PFSK-1 (cell line): Measurements from ENCODE around the gene TRAPPC12.

ENCODE experiments used
- FOXP2 ChIP-seq: optimal IDR thresholded peaks from 2 replicates; pipeline ENCODE3; 2011; ENCODE audit warnings: borderline replicate concordance, control low read depth, inconsistent platforms; ENCODE audit not compliant: insufficient read depth; ENCODE audit errors: extremely low read length, extremely low read depth
- POLR2AphosphoS5 ChIP-seq: IDR thresholded peaks from 2 replicates; pipeline ENCODE4 v1.6.1; 2012; ENCODE audit warnings: low read depth, mild to moderate bottlenecking, control low read depth, low read length, moderate library complexity
- SIN3A ChIP-seq: IDR thresholded peaks from 2 replicates; pipeline ENCODE4 v1.6.1; 2012; ENCODE audit warnings: mild to moderate bottlenecking, low read length, moderate library complexity, borderline replicate concordance; ENCODE audit not compliant: insufficient read depth
- TAF1 ChIP-seq: IDR thresholded peaks from 2 replicates; pipeline ENCODE4 v1.6.1; 2012; ENCODE audit warnings: low read length, control low read depth, borderline replicate concordance; ENCODE audit not compliant: insufficient read depth
- TF ChIP-seq, protein P1 (sequence below), 2 experiments: IDR thresholded peaks; 2 replicates each; pipeline versions ENCODE4 v1.6.1 to v1.8.0; 2011 to 2012; ENCODE audit warnings: low read depth in 2 of 2, low read length in 2 of 2, control low read depth in 1 of 2, inconsistent platforms in 1 of 2, mild to moderate bottlenecking in 1 of 2, moderate library complexity in 1 of 2; ENCODE audit not compliant: insufficient read depth in 1 of 2

TRAPPC12 gene

GRCh38 chr2:3433339-3433699 is 53.8 kb downstream of the TRAPPC12 start:
- TF ChIP-seq TAF1, result no peak
- no peak for TF ChIP-seq POLR2AphosphoS5
- no peak for TF ChIP-seq SIN3A
- TF ChIP-seq FOXP2, result no peak
- TF ChIP-seq, protein P1, sequence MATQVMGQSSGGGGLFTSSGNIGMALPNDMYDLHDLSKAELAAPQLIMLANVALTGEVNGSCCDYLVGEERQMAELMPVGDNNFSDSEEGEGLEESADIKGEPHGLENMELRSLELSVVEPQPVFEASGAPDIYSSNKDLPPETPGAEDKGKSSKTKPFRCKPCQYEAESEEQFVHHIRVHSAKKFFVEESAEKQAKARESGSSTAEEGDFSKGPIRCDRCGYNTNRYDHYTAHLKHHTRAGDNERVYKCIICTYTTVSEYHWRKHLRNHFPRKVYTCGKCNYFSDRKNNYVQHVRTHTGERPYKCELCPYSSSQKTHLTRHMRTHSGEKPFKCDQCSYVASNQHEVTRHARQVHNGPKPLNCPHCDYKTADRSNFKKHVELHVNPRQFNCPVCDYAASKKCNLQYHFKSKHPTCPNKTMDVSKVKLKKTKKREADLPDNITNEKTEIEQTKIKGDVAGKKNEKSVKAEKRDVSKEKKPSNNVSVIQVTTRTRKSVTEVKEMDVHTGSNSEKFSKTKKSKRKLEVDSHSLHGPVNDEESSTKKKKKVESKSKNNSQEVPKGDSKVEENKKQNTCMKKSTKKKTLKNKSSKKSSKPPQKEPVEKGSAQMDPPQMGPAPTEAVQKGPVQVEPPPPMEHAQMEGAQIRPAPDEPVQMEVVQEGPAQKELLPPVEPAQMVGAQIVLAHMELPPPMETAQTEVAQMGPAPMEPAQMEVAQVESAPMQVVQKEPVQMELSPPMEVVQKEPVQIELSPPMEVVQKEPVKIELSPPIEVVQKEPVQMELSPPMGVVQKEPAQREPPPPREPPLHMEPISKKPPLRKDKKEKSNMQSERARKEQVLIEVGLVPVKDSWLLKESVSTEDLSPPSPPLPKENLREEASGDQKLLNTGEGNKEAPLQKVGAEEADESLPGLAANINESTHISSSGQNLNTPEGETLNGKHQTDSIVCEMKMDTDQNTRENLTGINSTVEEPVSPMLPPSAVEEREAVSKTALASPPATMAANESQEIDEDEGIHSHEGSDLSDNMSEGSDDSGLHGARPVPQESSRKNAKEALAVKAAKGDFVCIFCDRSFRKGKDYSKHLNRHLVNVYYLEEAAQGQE (IDR thresholded peaks at IDR 0.05; ENCODE audit: insufficient read depth in 1 of 2, low read depth in 2 of 2, low read length in 2 of 2), result no peak

DNA sequence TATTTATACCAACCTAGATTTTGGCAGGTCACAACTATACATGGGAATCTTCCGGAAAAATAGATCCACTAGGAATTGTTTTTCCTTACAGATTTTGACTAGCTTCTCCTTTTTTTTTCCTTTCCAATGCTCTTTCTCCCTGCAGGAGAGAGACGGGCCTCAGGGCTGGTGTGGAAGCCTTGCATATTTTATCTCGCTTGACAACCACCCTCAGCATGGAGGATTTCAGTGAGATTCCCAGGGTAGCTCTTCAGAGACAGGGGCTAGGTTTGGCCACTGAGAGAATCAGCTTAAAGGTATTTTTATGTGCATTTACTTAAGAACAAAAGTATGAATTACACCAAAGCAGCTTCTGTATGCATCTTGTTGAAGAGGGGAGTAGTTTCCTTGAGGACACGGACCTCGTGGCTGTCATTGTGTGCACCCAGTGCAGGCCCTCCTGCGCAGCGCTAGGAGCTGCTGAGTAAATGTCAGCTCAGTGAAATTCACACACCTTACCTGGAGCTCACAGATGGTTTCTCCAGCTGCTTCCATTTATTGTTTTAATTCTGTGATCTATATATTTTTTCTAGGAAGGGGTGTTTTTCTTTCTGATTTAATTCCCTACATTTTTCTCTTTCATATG is 54.4 kb downstream of the TRAPPC12 start:
- TF ChIP-seq, protein P1 (IDR thresholded peaks at IDR 0.05; ENCODE audit: insufficient read depth in 1 of 2, low read depth in 2 of 2, low read length in 2 of 2), result no peak
- no peak for TF ChIP-seq FOXP2
- TF ChIP-seq POLR2AphosphoS5, result no peak
- TF ChIP-seq SIN3A, result no peak
- TF ChIP-seq TAF1, result no peak

DNA sequence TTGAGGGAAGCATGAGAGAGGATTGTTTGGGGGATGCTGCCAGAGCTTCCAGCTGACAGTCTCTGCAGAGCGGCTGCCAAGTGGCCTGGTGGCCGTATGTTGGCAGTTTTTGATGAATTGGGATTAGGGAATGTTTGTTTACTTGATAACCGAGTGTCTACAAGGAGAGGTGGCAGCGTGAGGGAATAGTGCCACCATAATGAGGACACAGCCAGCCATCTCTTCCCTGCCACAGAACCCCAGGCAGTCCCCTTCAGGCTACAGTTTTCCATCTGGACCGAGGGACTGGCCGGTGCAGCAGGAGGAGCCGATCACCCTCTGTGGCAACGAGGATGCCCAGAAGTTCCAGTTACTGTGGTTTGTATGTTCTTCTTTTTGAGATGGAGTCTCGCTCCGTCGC is 55.2 kb downstream of the TRAPPC12 start:
- TF ChIP-seq TAF1, result no peak
- TF ChIP-seq, protein P1 (IDR thresholded peaks at IDR 0.05; ENCODE audit: insufficient read depth in 1 of 2, low read depth in 2 of 2, low read length in 2 of 2), result no peak
- TF ChIP-seq FOXP2, result no peak
- TF ChIP-seq POLR2AphosphoS5, result no peak
- no peak for TF ChIP-seq SIN3A

DNA sequence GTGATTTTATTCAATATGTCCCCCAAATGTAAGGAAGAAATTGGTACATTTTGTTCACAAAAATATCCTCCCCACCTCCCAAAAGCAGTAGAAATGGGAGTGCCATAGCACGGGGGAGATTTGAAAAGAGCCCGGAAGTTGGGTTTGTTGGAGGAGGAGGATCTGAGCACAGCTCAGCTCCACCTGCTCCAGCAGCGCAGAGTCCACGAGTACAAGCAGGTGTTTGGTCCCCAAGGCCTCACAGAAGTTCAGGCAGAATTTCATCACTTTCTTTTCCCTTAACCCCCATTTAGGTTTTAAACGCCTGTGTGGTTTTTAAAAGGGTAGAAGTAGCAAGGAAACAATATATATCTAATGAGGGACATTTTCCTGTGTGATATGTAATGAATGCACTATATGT is 56.0 kb downstream of the TRAPPC12 start:
- no peak for TF ChIP-seq SIN3A
- TF ChIP-seq POLR2AphosphoS5, result no peak
- TF ChIP-seq TAF1, result no peak
- TF ChIP-seq, protein P1 (IDR thresholded peaks at IDR 0.05; ENCODE audit: insufficient read depth in 1 of 2, low read depth in 2 of 2, low read length in 2 of 2), result no peak
- TF ChIP-seq FOXP2, result no peak

DNA sequence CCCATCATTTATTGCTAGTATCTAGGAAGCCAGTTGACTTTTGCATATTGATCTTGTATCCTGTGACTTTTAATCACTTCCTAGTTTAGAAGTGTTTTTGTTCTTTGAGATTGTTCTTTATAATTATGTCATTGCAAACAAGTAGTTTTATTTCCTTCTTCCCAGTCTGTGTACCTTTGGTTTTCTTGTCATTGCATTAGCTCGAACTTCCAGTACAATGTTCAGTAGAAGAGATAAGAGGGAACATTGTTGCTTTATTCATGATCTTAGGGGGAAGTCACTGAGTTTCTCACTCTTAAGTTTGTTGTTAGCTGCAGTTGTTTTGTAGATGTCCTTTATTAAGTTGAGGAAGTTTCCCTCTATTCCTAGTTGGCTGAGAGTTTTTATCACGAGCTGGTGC is 61.0 kb downstream of the TRAPPC12 start:
- TF ChIP-seq, protein P1 (IDR thresholded peaks at IDR 0.05; ENCODE audit: insufficient read depth in 1 of 2, low read depth in 2 of 2, low read length in 2 of 2), result no peak
- no peak for TF ChIP-seq POLR2AphosphoS5
- TF ChIP-seq SIN3A, result no peak
- no peak for TF ChIP-seq TAF1
- TF ChIP-seq FOXP2, result no peak
